Neuronal stem cell (in vitro differentiated cells): ENCODE measurements around the gene PEF1.

Experiments
- DNase-seq: peaks from one replicate; pipeline ENCODE4 v3.0.0-alpha.2; 2013; ENCODE audit warnings: low spot score
- H2AFZ ChIP-seq: one replicate; pipeline ENCODE4 v1.6.1; 2013; ENCODE audit warnings: mild to moderate bottlenecking, low read length, inconsistent platforms
- H2AK5ac ChIP-seq: 2 replicates; pipeline ENCODE4 v1.6.1; 2013; ENCODE audit warnings: low read depth, mild to moderate bottlenecking, inconsistent platforms, low read length, moderate library complexity, mixed read lengths
- H2BK120ac ChIP-seq: 2 replicates; pipeline ENCODE4 v1.6.1; 2013; ENCODE audit warnings: low read depth, mild to moderate bottlenecking, inconsistent platforms, low read length, moderate library complexity, mixed read lengths
- H2BK12ac ChIP-seq: one replicate; pipeline ENCODE4 v1.6.1; 2013; ENCODE audit warnings: low read length, inconsistent platforms
- H2BK15ac ChIP-seq: 2 replicates; pipeline ENCODE4 v1.6.1; 2013; ENCODE audit warnings: mild to moderate bottlenecking, low read length, inconsistent platforms, mixed read lengths
- H2BK5ac ChIP-seq: one replicate; pipeline ENCODE4 v1.6.1; 2013; ENCODE audit warnings: inconsistent platforms, mild to moderate bottlenecking, low read length, moderate library complexity
- H3K14ac ChIP-seq: one replicate; pipeline ENCODE4 v1.6.1; 2013; ENCODE audit warnings: low read length, inconsistent platforms
- H3K18ac ChIP-seq: 2 replicates; pipeline ENCODE4 v1.6.1; 2013; ENCODE audit warnings: low read length, inconsistent platforms
- H3K23ac ChIP-seq: 2 replicates; pipeline ENCODE4 v1.6.1; 2013; ENCODE audit warnings: low read depth, mild to moderate bottlenecking, mixed read lengths, low read length, inconsistent platforms; ENCODE audit not compliant: poor library complexity
- H3K27ac ChIP-seq: replicated peaks from 3 replicates; pipeline ENCODE4 v1.5.1; 2013; ENCODE audit warnings: low read length, inconsistent platforms
- H3K27me3 ChIP-seq, 3 experiments: 2 replicates each; pipeline ENCODE4 v1.6.1; 2013; ENCODE audit warnings: low read length in 3 of 3, mild to moderate bottlenecking in 2 of 3, inconsistent platforms in 1 of 3, low read depth in 1 of 3, mixed read lengths in 1 of 3, moderate library complexity in 1 of 3; ENCODE audit not compliant: control insufficient read depth in 3 of 3, insufficient read depth in 3 of 3
- H3K36me3 ChIP-seq, 2 donors: replicated peaks in 1 of 2; 2 replicates each; pipeline ENCODE4 v1.6.1; 2013; ENCODE audit warnings: low read length in 2 of 2; ENCODE audit not compliant: control insufficient read depth in 2 of 2, insufficient read depth in 2 of 2
- H3K4ac ChIP-seq: 2 replicates; pipeline ENCODE4 v1.6.1; 2013; ENCODE audit warnings: inconsistent platforms, mild to moderate bottlenecking, low read length, moderate library complexity
- H3K4me1 ChIP-seq, 2 donors: 1 replicate in 1 of 2; 2 replicates in 1 of 2; pipeline ENCODE4 v1.6.1; 2013; ENCODE audit warnings: low read length in 2 of 2, low read depth in 1 of 2; ENCODE audit not compliant: control insufficient read depth in 2 of 2, insufficient read depth in 1 of 2
- H3K4me2 ChIP-seq: one replicate; pipeline ENCODE4 v1.6.1; 2013; ENCODE audit warnings: mild to moderate bottlenecking, low read length, inconsistent platforms; ENCODE audit not compliant: insufficient read depth, poor library complexity, severe bottlenecking
- H3K4me3 ChIP-seq, 2 donors: 2 replicates each; pipeline ENCODE4 v1.5.1; 2013; ENCODE audit warnings: low read length in 2 of 2, mild to moderate bottlenecking in 2 of 2, inconsistent platforms in 1 of 2, moderate library complexity in 1 of 2
- H3K79me1 ChIP-seq: one replicate; pipeline ENCODE4 v1.6.1; 2013; ENCODE audit warnings: low read depth, mild to moderate bottlenecking, inconsistent platforms, low read length, moderate library complexity
- H3K9ac ChIP-seq: one replicate; pipeline ENCODE4 v1.6.1; 2013; ENCODE audit warnings: mild to moderate bottlenecking, low read depth, low read length, inconsistent platforms; ENCODE audit not compliant: poor library complexity
- H3K9me3 ChIP-seq, 2 donors: replicated peaks in 1 of 2; 2 replicates each; pipeline versions ENCODE3 to v1.6.1; 2013; ENCODE audit warnings: low read length in 2 of 2, mild to moderate bottlenecking in 2 of 2, inconsistent platforms in 1 of 2, low read depth in 1 of 2, mixed read lengths in 1 of 2, moderate library complexity in 1 of 2; ENCODE audit not compliant: control insufficient read depth in 2 of 2, insufficient read depth in 1 of 2
- H4K8ac ChIP-seq: one replicate; pipeline ENCODE4 v1.6.1; 2013; ENCODE audit warnings: low read depth, mild to moderate bottlenecking, inconsistent platforms, low read length, moderate library complexity
- H4K91ac ChIP-seq: one replicate; pipeline ENCODE4 v1.6.1; 2013; ENCODE audit warnings: low read length, low read depth, mild to moderate bottlenecking, inconsistent platforms; ENCODE audit not compliant: poor library complexity
- WGBS, 2 donors: extraction: QIAGEN DNeasy Blood & Tissue Kit; methylation state at CpG; one replicate each; pipeline ENCODE4 v1.1.7; 2013; ENCODE audit warnings: missing lambda C conversion rate in 2 of 2, mixed read lengths in 1 of 2; ENCODE audit not compliant: insufficient read length in 2 of 2, insufficient replicate concordance in 1 of 2; ENCODE audit errors: extremely low coverage in 2 of 2; 5-methylcytosine and 5-hydroxymethylcytosine counted together

Gene PEF1

DNA sequence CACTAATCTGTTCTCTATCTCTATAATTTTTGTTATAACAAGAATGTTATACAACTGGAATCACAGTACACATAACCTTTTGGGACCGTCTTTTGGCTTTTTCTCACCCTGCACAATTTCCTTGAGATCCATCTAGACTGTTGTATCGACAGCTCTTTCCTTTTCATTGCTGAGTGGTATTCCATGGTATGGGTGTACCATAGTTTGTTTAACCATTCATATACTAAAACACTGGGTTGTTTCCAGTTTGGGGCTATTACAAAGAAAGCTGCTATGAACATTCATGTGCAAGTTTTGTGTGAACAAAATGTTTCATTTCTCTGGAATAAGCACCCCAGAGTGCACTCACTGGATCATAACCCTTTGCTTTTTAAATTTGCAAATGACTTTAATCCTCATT is 42.6 kb downstream of the PEF1 start:
- H3K4me3 ChIP-seq: no peak overlapping the region
- H3K36me3 ChIP-seq: no peaks in the 10 kb centered on the region
- no CpG with 5 or more reads among the region's 2 CpGs for WGBS, 2 donors
- no peak overlapping the region for H4K8ac ChIP-seq
- no peak overlapping the region for H2BK15ac ChIP-seq
- no peak overlapping the region for H2AK5ac ChIP-seq
- peaks cover 0 to 10% (median 0%) of the 10 kb centered on the region in 3 experiments for H3K27me3 ChIP-seq
- no peak overlapping the region for H2AFZ ChIP-seq
- H3K18ac ChIP-seq: no peak overlapping the region
- H2BK5ac ChIP-seq: no peak overlapping the region
- no peak overlapping the region for H3K23ac ChIP-seq
- no peak overlapping the region for H2BK12ac ChIP-seq
- no peaks in the 10 kb centered on the region for H3K4me1 ChIP-seq
- no peak overlapping the region for H2BK120ac ChIP-seq
- no peak for DNase-seq
- no peak overlapping the region for H3K9ac ChIP-seq
- H3K14ac ChIP-seq: no peak overlapping the region
- H3K79me1 ChIP-seq: no peaks in the 10 kb centered on the region
- H3K27ac ChIP-seq: no peak overlapping the region
- H3K9me3 ChIP-seq: no peaks in the 10 kb centered on the region
- no peak overlapping the region for H3K4ac ChIP-seq
- H3K4me2 ChIP-seq: no peak overlapping the region
- H4K91ac ChIP-seq: no peak overlapping the region

DNA sequence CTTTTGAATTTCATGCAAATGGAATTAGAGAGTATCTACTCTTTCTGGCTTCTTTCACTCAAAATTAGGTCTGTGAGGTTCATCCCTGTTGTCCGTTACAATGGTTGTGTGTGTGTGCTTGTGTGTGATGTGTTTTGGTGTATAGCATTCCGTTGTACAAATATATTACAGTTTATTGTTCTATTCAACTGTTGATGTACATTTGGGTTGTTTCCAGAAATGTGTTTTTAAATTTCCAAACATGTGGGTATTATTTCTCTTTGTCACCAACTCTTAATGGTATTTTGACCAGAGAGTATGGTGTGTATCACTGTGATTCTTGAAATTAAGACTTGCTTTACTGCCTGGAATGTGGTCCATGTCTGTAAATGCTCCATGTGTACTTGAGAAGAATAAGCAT is 44.0 kb downstream of the PEF1 start:
- no peak overlapping the region for H4K8ac ChIP-seq
- DNase-seq: no peak
- H2BK120ac ChIP-seq: no peak overlapping the region
- peaks cover 0 to 22% (median 0%) of the 10 kb centered on the region in 3 experiments for H3K27me3 ChIP-seq
- no peaks in the 10 kb centered on the region for H3K79me1 ChIP-seq
- H2BK5ac ChIP-seq: no peak overlapping the region
- H4K91ac ChIP-seq: no peak overlapping the region
- no peak overlapping the region for H2AFZ ChIP-seq
- H2AK5ac ChIP-seq: no peak overlapping the region
- no peak overlapping the region for H2BK12ac ChIP-seq
- H3K9ac ChIP-seq: no peak overlapping the region
- no peak overlapping the region for H3K4me3 ChIP-seq
- H3K4me1 ChIP-seq: no peaks in the 10 kb centered on the region
- no CpG with 5 or more reads among the region's 2 CpGs for WGBS, 2 donors
- no peak overlapping the region for H3K4me2 ChIP-seq
- no peak overlapping the region for H3K14ac ChIP-seq
- H3K23ac ChIP-seq: no peak overlapping the region
- H3K36me3 ChIP-seq: no peaks in the 10 kb centered on the region
- H3K9me3 ChIP-seq: no peaks in the 10 kb centered on the region
- H3K27ac ChIP-seq: no peak overlapping the region
- H3K18ac ChIP-seq: no peak overlapping the region
- no peak overlapping the region for H3K4ac ChIP-seq
- H2BK15ac ChIP-seq: no peak overlapping the region

DNA sequence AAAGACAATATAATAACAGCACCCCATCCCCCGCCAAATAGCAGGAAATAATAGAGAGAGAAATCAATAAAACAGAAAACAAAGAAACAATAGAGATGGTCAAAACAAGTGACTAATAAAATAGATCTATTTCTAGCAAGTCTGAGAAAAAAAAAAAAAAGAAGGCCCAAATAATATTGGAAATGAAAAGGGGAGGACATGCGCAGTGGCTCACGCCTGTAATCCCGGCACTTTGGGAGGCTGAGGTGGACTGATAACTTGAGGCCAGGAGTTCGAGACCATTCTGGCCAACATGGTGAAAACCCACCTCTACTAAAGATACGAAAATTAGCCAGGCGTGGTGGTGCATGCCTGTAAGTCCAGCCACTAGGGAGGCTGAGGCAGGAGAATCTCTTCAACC is 45.7 kb downstream of the PEF1 start:
- Histone ChIP-seq H2AFZ (no peak overlapping the region), H3K4ac (no peak overlapping the region), H3K18ac (no peak overlapping the region), H2BK15ac (no peak overlapping the region), H2BK5ac (no peak overlapping the region), H2BK12ac (no peak overlapping the region), H4K91ac (no peak overlapping the region), H3K9me3 (no peaks in the 10 kb centered on the region), H3K4me3 (no peak overlapping the region), H3K27me3 (peaks cover 0 to 25% (median 0%) of the 10 kb centered on the region in 3 experiments), H3K79me1 (no peaks in the 10 kb centered on the region), H3K4me1 (no peaks in the 10 kb centered on the region), H3K23ac (no peak overlapping the region), H4K8ac (no peak overlapping the region), H3K4me2 (no peak overlapping the region), H3K36me3 (no peaks in the 10 kb centered on the region), H3K9ac (no peak overlapping the region), H2AK5ac (no peak overlapping the region), H3K14ac (no peak overlapping the region), H2BK120ac (no peak overlapping the region), H3K27ac (no peak overlapping the region)
- DNase-seq: no peak
- no CpG with 5 or more reads among the region's 7 CpGs for WGBS, 2 donors

DNA sequence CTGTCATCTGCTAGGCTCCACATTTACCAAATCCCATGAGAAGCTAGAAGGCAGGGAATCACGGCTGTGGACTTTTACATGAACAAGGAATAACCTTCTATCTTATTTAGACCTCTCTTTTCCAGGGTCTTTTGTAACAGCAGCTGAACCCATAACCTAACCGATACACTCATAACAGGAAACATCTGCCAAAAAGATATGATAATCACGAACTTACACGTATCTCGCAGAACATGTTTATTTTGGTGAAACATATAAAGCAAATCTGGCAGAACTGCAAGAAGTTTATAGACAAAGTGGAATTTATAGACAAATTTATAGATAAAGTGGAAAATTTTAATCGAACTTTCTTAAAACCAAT is 48.0 kb downstream of the PEF1 start:
- Histone ChIP-seq H2BK15ac (no peak overlapping the region), H4K91ac (no peak overlapping the region), H3K9ac (no peak overlapping the region), H2BK120ac (no peak overlapping the region), H3K23ac (no peak overlapping the region), H2BK12ac (no peak overlapping the region), H3K9me3 (no peaks in the 10 kb centered on the region), H3K18ac (no peak overlapping the region), H2AK5ac (no peak overlapping the region), H3K79me1 (no peaks in the 10 kb centered on the region), H2BK5ac (no peak overlapping the region), H3K36me3 (no peaks in the 10 kb centered on the region), H2AFZ (no peak overlapping the region), H3K4ac (no peak overlapping the region), H3K4me1 (no peaks in the 10 kb centered on the region), H3K4me3 (no peak overlapping the region), H3K4me2 (no peak overlapping the region), H3K14ac (no peak overlapping the region), H3K27me3 (peaks cover 0 to 41% (median 0%) of the 10 kb centered on the region in 3 experiments), H4K8ac (no peak overlapping the region), H3K27ac (no peak overlapping the region)
- DNase-seq: no peak
- no CpG with 5 or more reads among the region's 6 CpGs for WGBS, 2 donors
